HG02852 (cell line): ENCODE data around the gene HDAC4.

ENCODE experiments used
- ATAC-seq: cut with Tn5 transposase; IDR thresholded peaks from one replicate; pipeline ENCODE4 v1.9.1; 2021; ENCODE audit warnings: mild to moderate bottlenecking, moderate library complexity; ENCODE audit not compliant: unreplicated experiment

The HDAC4 gene

DNA sequence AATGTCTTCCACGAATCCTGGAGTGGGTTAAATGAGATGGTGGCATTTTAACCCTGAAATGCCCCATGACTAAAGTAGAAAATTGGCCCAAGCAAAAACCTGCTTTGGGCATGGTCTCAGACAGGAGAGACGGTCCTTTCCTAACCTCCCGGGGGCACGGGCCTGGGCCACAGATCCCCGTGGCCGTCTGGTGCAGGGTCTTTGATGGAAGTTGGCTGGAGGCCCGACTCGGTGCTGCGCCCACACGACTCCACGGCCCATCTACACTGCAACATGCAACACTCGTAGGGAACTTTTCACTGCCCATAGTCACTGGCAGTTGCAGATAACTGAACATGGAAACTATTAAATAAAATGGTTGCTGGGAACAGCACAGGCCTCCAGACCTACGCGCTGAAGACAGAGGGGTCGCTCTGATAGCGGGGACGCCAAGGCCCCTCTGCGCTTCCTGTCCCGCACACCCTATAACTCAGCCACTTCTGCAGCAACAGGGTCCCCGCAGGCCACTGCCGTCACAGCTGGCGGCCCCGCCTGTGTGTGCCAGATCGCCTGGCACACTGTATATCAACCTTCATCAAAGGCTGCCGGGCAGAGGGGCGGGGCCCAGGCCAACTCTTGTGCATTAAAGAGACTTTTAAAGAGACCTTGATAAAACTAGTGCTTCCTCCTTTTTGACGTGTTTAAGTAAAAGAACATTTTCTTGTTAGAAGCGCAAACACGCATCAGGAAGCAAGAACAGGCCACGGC lies 338.8 kb downstream of the HDAC4 start:
- no peak for ATAC-seq

DNA sequence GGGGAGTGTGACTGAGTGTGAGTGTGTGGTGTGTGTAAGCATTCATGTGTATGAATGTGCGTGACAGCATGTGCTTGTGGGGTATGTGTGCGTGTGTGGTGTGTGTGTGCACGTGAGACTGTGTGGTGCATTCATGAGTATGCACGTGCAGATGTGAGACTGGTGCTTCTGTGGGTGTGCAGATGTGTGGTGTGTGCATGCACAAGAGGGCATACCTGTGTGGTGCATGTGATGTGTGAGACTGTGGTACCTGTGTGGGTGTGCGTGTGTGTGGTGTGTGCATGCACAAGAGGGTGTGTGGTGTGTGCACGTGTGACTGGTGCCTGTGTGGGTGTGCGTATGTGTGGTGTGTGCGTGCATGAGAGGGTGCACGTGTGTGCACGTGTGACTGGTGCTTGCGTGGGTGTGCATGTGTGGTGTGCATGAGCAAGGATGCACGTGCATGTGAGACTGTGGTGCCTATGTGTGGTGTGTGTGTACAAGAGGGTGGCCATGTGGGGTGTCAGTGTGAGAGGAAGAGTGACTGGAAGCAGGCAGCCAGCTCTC lies 339.6 kb downstream of the HDAC4 start:
- no peak for ATAC-seq

DNA sequence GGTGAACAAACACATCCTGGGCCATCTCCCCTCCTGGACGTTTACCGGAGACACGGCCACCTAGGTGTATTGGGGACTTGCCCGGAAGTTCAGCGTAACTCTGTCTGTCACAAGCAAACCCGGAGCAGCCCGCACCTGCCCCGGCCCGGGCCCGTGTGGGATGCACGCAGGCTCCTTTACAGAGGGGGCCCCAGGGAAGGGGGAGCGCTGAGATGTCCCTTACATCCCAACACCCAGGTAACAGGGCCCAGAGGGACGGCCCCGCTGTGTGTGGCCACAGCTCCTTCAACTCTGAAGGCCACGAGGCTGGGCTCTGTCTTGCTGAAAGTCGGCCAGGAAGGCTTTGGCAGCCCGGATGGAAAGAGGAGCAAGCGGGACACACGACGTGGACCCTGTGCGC lies 340.1 kb downstream of the HDAC4 start:
- ATAC-seq: no peak

DNA sequence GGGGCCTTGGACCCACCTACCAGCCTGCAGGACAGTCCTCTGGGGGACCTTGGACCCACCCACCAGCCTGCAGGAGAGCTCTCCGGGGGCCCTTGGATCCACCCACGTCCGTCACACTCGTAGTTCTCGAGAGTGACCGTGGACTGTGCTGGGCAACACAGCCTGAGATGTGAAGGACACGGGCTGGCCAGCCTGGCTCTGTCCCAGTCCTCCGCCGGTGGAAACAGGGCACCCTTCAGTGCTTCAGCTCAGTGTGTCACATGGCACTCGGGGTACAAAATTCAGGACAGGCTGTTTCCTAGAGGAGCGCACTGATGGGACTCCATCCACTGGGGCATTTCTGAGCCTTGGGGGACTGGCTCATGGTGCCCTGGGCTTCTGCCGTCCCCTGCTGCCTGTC lies 341.0 kb downstream of the HDAC4 start:
- ATAC-seq: no peak

DNA sequence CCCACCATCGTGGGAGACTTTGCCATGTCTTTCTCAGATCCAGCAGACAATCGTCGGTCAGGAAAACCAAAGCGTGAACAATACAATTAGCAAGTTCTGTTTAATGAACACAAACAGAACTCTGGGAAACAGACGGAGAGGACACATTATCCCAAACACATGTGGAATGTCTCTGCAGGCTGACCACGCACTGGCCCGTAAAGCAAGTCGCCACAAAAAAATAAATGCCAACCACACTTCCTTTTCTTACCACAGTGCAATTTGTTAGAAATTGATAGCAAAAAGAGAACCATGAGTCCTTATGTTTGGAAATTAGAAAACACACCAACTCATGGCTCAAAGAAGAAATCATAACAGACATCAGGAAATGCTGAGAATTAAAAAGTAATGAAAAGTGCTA lies 342.1 kb downstream of the HDAC4 start:
- no peak for ATAC-seq

DNA sequence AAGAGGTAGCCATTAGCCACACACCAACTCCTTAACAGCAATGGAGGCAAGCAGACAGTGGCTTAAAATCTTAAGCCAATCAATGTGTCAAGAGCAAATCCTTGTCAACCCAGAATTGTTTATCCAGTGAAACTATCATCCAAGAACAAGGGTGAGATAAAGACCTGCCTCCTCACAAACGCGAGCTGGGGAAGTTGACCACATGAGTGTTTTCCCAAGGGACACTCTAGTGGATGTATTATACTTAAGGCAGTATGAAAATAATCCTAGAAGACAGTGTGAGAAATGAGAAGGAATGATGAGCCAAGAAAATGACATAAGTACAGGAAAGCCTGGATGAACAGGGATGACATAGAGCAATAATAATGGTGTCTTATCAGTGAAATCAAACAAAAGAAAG lies 343.3 kb downstream of the HDAC4 start:
- no peak for ATAC-seq

DNA sequence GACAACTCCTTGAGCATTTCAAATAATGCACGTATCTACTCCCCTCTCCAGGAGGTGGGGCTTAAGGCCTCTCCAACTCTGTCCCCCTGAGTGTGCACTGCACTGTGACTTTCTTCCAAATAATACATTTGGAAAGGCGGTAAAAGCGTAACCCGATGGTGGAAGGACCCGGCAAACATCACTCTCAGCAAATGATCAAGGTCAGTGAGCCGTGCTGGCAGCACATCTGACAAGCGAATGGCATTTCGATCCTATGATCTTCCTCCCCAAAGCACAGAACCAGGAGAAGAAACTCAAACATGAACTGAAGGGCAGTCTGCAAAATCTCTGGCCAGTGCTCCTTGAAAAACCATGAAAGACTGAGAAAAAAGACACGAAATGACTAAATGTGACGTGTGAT lies 344.2 kb downstream of the HDAC4 start:
- no peak for ATAC-seq

DNA sequence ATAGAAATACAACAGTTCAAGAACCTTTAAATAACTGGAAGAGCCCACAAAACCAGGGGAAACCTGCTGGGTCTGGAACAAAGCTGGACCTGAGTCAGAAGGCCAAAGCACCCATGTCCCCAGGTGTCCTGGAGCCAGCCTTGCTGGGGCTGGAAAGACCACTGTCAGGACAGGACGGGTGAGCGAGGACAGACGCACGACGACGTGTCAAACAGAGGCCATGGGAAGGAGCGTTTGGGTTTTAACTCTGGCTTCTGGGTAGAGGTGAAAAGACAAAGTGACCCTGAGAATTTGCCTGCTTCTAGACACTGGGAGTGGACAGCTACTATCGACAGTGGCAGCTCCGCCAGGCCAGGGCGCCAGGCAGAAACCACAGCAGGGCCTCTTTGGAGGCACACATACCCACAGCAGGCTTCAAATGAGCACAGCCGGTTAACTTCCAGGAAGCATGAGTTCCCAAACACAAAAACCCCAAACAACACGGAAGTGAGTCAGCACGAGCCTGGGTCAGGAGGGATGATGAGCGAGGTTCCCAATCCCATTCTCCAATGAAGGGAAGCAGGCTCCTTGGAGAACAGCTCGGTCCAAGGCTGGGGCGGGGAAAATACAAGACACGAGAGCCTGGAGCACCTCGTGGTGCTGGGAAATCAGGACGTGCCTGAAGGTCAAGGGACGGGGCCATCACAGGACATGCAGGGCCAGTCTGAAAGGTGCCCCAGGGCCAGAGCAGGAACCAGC lies 344.9 kb downstream of the HDAC4 start:
- ATAC-seq: no peak

DNA sequence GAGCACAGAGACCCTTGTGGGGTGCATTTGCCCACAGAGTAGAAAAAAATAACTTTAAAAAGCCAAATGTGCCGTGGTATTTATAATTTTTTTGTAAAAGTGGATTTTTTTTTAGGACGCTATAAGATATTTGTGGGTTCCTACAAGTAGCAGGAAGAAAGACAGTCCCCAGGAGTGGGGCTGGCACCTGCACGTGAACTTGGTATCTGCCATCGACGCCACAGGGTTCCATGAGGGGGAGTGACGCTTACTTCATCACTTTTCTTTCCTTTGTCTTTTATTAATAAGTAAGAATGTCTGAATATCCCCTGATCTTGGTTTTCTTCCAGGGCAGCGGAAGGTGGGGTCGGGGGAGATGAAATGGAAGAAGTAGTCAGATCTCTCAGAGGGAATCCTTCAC lies 345.9 kb downstream of the HDAC4 start:
- ATAC-seq: no peak

DNA sequence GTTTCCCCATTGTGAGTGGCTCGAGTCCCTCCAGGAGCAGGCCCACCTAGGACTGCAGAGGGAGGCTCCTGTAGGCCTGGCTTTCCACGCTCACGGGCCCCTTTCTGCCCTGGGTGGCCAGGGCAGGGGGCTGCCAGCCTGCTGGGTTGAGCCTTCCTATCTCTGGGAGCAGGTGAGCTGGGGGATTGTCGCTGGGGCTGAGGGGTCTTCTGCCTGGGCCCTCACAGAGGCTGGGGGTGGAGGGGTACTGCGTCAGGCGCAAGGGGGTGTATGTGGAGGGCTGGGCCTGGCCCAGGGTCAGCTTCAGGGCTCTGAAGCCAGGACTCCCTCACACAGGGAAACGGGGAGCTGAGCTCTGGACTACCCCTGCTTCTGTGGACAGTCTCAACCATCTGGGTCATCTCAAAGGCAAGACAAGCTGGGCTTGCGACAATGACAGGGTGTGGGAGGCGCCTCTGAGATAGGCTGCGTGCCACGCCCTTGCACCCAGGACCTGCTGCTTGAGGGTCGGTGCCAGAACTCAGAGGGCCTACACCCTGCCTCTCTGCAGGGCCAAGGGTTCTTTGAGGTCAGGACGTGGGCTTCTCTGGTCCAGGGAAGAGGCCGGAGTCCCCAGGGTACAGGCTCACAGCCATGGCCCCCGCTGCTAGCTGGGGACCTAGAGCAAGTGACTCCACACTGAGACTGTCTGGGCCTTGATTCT lies 346.9 kb downstream of the HDAC4 start:
- ATAC-seq: no peak

DNA sequence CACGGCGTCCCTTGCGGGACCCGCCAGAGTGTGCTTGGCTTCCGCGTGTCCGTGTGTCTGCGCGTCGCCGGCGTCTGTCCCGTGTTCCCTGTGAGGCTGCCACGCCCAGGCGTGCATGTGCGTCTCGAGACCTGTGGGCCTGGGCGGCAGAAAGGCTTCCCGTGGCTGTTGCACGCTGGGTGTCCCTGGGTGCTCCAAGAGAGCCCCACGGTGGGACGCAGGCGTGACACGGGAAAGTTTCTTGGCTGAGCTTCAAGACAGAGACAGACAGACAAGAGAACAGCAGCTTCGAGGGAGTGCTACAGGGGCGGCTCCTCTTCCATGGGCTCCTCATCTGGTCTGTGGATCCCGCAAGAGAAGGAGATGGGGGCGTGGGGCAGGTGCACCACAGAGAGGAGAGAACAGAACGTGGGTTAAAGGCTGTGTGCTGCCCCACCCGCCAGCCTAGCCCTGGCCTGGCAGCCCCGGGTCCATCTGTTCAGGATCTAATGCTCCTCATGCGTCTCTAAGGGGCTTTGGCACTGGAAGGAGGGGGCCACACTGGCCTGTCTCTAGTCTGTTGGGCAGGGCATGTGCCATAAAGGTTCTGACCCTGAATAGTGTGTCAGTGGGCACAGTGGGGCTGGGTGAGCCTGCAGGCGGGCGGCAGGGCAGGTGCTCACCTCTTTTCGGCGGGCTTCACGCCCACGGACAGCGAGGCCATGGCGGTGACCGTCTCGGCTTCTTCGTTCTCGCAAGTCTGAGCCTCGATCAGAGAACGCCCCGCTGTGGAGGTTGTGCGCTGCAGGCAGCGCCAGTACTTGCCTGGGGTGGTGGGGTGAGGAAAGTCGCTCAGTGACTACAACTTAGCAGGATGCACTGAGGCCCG lies 347.8 kb downstream of the HDAC4 start:
- ATAC-seq: no peak

DNA sequence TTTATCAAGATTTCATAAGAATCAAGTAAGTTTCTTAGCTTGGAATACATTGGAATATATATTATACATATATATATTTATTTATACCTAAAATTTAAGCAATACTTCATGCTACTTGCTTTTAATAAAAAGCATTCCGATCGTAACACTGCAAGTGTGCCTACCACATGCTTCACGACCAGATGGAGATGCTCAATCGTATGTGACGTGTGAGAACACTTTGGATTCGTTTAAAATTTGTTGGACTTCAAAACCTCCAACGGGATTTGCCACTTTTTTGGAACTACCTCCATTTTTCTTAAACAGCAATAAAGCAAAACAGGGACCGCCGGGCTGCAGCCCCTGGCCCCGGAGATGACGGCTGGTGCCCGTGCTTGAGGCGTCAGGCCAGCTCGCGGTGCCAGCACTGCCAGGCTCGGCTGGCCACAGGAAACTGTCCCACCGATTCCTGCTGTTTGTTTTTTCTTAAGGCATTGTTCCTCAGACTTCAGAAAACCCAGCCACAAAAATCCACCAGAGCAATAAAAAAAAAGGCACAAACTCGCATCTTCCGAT lies 348.9 kb downstream of the HDAC4 start:
- ATAC-seq: no peak

DNA sequence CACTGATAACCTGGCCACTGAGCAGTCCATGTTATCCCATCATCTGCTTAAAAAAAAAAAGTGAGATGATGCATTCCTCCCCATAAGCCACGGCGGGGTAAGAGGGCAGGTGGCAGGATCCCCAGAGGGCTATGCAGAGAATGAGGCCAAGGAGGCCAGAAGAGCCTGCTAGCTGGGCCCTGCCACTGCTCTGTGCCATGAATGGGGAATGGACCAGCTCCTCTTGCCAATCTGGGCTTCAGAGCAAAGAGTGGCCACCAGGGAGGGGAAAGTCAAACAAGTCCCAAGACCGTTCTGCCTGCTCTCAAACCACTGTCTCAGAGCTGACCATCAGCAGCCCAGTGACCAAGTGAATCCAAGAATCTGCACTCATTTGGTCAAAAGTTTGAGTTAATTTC lies 350.6 kb downstream of the HDAC4 start:
- ATAC-seq: no peak

DNA sequence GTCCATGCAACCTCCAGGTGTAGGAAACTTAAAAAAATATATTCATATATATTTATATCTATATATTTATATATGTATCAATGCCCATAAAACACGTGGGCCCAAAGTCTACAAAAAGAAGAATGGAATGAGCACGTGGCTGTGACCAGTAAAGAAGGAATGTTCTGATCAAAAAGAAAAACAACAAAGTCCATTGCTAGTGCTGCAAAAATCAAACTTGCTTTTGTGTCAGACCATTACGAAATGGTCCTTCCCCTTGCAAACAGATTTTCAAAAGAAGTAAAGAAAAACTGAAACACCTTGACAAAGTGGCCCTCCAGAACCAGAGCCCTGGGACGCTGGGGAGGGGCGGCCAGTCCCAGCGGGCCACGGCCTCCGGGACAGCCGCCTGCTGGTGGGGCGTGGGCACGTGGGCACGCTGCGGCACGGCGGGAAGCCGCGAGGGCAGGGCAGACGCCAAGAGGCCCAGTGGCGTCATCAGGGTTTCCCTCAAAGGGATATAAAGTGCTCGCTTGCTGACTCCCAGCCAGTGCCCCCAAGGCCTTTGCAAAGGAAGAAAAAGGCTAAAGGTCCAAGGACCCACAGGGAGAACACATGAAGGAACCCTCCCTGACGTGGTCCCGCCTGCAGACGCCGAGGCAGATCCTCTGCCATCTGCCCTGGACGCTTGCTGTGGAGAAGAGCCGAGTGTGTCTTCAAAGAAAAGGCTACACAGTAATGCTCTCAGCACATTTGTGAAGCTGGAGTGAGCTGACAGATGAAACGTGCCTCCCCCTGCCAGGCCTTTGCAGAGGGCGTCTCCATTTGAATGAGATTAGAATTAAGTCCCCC lies 351.2 kb downstream of the HDAC4 start:
- no peak for ATAC-seq

DNA sequence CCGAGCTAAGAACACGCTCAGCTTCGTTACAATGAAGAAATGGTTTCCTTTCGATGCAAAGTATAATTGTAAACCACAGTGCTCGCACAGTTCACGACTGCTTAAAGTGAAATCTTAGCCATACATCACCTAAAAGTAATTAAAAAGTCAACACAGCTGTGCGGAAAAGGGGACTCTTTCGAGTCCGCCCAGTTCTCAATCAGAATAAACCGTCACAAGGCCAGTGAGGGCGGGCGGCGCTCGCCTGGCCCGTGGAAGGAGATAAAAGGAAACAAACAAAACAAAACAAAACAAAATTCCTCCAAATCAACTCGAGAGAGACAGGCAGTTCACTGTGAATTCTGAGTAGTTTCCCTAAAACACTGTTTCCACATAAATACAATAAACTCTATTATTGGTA lies 352.1 kb downstream of the HDAC4 start:
- ATAC-seq: no peak

DNA sequence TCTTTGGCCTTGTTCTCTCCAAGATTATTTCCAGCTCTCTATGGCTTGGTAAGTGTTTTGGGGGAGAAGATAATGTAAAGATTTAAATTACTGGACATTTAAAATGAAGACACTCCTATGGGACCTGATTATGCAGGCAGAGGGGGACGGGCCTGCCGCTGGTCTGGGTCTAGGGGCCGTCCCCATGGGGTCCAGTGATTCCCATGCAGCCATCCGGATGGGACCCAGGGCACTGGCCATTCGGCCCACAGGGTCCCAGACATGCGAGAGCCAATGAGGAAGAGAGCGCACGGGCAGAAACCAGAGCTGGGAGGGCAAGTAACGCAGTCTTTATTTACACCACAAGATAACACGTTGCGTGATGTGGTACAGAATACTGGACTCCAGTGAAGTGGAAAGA lies 353.0 kb downstream of the HDAC4 start:
- ATAC-seq: no peak

DNA sequence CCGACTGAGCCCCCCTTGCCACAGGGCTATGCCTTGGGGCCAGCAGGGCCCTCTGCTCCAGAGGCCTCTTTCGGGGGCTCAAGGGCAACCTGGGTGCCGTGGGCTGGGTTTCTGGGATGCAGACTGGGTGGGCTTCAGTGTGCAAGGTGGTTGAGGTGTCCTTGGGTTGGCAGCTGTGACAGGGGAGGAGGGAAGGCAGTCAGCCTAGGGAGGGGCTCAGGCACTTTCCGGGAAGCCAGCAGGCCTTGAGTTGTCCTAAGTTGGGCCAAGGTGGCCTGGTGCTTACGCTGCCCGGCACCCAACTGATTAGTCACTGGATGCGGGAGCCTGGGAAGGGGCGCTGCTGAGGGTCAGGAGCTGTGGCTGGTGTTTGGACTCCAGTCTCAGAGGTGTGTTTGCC lies 353.4 kb downstream of the HDAC4 start:
- no peak for ATAC-seq

DNA sequence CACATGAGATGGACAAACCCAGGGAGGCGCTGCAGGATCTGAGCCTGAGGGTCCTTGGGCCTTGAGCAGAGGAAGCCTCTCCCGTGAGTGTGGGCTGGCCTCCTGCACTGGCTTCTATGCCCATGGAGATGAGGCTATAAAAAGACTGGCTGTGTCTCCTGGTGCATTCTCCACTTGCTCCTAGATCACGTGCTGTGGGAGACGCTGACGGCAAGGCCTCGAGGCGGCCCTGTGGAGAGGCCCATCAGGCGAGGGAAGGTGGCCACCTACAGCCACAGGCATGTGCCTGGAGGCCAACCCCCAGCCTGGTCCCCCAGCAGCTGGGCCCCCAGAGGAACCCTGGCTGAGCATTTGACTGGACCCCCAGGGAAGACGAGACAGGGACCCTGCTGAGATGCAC lies 354.0 kb downstream of the HDAC4 start:
- ATAC-seq: no peak

DNA sequence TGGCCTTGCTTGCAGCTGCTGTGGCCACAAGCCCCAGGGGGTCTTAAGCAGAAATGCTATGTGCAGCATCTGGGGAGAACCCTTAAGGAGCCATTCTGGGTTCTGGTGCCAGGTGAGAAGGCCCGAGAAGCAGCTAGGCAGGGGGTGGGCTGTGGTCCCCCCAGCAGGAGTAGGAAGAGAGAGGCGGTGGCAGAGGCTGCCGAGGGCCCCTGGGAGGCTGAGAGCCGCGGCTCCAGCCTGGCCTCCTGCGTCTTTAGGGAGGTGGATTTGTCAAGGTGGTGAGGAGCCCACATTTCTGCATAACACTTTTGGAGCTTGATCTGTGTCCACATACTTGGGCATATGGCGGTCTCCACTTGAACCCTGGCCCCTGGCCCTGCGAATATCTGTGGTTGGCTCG lies 356.5 kb downstream of the HDAC4 start:
- ATAC-seq: no peak

DNA sequence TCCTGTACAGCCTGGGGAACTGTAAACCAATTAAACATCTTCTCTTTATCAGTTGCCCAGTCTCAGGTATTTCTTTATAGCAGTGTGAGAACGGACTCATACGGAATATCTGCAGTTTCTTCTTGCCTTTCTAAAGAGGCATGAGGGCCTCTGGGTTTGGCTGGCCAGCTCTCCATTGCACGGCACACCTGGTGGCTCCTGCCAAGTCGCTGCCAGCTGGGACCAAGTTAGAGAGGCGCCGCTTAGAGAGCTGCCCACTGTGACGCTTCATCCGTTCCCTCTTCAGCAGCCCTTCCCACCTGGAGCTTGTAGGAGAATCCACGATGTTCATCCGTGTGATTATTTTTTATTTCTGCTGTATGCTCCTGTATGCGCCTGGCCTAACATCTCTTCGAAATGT lies 357.5 kb downstream of the HDAC4 start:
- ATAC-seq: no peak
